ENCODE results near the gene CEP41.

CEP41 gene

DNA sequence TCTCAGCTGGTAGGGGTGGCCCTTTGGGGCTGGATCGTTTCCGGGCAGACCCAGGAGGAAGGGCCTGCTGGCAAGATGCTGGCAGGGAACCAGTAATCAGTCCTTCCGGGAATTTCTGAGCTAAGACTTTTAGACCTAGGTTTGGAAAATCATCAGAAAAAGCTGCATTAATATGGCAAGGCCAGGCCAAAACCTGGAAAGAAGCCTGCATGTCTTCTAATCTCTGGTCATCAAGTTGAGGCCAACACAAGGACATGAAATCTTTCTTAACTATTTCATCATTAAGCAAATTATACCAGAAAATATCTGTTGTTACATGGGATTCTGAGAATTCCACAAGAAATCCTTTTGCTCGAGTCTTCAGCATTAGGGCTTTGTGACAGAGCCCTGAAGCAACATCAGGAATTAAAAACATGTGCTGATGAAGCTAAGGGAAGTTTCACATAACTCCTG, 40.7 kb downstream of the CEP41 start (continued):
- TF ChIP-seq, protein P1, sequence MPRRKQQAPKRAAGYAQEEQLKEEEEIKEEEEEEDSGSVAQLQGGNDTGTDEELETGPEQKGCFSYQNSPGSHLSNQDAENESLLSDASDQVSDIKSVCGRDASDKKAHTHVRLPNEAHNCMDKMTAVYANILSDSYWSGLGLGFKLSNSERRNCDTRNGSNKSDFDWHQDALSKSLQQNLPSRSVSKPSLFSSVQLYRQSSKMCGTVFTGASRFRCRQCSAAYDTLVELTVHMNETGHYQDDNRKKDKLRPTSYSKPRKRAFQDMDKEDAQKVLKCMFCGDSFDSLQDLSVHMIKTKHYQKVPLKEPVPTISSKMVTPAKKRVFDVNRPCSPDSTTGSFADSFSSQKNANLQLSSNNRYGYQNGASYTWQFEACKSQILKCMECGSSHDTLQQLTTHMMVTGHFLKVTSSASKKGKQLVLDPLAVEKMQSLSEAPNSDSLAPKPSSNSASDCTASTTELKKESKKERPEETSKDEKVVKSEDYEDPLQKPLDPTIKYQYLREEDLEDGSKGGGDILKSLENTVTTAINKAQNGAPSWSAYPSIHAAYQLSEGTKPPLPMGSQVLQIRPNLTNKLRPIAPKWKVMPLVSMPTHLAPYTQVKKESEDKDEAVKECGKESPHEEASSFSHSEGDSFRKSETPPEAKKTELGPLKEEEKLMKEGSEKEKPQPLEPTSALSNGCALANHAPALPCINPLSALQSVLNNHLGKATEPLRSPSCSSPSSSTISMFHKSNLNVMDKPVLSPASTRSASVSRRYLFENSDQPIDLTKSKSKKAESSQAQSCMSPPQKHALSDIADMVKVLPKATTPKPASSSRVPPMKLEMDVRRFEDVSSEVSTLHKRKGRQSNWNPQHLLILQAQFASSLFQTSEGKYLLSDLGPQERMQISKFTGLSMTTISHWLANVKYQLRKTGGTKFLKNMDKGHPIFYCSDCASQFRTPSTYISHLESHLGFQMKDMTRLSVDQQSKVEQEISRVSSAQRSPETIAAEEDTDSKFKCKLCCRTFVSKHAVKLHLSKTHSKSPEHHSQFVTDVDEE (CRISPR knock-in tag; IDR thresholded peaks at IDR 0.05) = no peak
- TF ChIP-seq CSDC2 (CRISPR knock-in tag; IDR thresholded peaks at IDR 0.05) = no peak
- TF ChIP-seq ZC3H10 (CRISPR knock-in tag; IDR thresholded peaks at IDR 0.05) = no peak
- TF ChIP-seq OSR1 (CRISPR knock-in tag; IDR thresholded peaks at IDR 0.05) = no peak
- TF ChIP-seq BACH2 (CRISPR knock-in tag; IDR thresholded peaks at IDR 0.05; ENCODE audit: borderline replicate concordance) = no peak
- TF ChIP-seq GLIS3 (CRISPR knock-in tag; IDR thresholded peaks at IDR 0.05) = no peak
- TF ChIP-seq ISL1 (CRISPR knock-in tag; IDR thresholded peaks at IDR 0.05) = no peak
- no peak for TF ChIP-seq ZNF565 (CRISPR knock-in tag; conservative IDR thresholded peaks at IDR 0.05; ENCODE audit: low read depth)
- TF ChIP-seq TOX (CRISPR knock-in tag; IDR thresholded peaks at IDR 0.05; ENCODE audit: borderline replicate concordance) = no peak
- TF ChIP-seq, protein P2, sequence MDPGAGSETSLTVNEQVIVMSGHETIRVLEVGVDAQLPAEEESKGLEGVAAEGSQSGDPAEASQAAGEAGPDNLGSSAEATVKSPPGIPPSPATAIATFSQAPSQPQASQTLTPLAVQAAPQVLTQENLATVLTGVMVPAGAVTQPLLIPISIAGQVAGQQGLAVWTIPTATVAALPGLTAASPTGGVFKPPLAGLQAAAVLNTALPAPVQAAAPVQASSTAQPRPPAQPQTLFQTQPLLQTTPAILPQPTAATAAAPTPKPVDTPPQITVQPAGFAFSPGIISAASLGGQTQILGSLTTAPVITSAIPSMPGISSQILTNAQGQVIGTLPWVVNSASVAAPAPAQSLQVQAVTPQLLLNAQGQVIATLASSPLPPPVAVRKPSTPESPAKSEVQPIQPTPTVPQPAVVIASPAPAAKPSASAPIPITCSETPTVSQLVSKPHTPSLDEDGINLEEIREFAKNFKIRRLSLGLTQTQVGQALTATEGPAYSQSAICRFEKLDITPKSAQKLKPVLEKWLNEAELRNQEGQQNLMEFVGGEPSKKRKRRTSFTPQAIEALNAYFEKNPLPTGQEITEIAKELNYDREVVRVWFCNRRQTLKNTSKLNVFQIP (CRISPR knock-in tag; IDR thresholded peaks at IDR 0.05; ENCODE audit: borderline replicate concordance, low read depth) = no peak
- TF ChIP-seq RARB (CRISPR knock-in tag; IDR thresholded peaks at IDR 0.05) = no peak

DNA sequence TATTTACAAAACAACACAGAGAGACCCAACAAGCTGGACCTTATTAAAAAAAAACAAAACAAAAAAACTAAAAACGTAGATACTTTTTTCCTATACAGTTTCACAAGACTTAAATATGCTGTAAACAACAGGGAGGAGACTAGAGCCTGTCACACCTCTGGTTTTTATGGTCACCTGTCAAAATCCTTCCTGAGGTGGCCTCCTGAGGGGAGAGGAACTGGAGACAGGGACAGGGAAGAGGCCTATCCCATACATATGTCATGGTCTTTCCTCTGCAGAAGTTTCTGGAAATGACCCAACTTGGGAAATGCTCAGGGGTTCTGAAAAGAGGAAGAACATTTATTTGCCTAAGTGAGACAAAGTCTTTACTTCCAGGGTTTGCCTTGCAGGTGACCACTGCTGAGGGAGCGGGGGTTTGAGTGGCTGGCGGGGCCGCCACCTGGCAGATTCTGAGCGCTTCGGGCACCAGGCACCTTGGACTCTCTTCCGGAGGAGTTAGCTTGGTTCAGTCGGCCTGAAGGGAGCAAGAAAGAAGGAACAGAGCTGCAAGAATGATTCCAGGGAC, 42.2 kb downstream of the CEP41 start:
- TF ChIP-seq ZFP3 (CRISPR knock-in tag; IDR thresholded peaks at IDR 0.05) (no peak), ESRRG (CRISPR knock-in tag; IDR thresholded peaks at IDR 0.05) (no peak), TOX (CRISPR knock-in tag; IDR thresholded peaks at IDR 0.05; ENCODE audit: borderline replicate concordance) (no peak), SNAI2 (CRISPR knock-in tag; IDR thresholded peaks at IDR 0.05) (no peak), ZNF8 (CRISPR knock-in tag; IDR thresholded peaks at IDR 0.05) (no peak), ZFP30 (CRISPR knock-in tag; IDR thresholded peaks at IDR 0.05) (no peak)
- TF ChIP-seq, protein P2 (CRISPR knock-in tag; IDR thresholded peaks at IDR 0.05; ENCODE audit: borderline replicate concordance, low read depth) = no peak
- TF ChIP-seq, protein P3, sequence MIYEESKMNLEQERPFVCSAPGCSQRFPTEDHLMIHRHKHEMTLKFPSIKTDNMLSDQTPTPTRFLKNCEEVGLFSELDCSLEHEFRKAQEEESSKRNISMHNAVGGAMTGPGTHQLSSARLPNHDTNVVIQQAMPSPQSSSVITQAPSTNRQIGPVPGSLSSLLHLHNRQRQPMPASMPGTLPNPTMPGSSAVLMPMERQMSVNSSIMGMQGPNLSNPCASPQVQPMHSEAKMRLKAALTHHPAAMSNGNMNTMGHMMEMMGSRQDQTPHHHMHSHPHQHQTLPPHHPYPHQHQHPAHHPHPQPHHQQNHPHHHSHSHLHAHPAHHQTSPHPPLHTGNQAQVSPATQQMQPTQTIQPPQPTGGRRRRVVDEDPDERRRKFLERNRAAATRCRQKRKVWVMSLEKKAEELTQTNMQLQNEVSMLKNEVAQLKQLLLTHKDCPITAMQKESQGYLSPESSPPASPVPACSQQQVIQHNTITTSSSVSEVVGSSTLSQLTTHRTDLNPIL (CRISPR knock-in tag; IDR thresholded peaks at IDR 0.05; ENCODE audit: low read depth) = no peak
- ATAC-seq = no peak

DNA sequence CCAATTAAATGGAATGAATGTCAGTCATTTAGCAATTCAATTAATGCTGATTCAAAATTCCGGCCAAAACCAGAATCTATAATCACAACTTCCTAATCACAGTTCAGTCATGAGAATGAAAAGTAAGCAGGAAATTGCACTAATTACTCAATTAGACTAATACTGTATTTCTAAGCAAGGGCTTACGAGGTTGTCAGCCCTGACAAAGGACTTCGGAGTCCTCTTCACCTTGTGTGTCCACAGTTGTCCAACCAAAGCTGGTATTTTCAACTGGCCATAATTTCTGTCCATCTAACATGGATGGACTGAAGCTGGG, 43.1 kb downstream of the CEP41 start:
- ATAC-seq = no peak
- TF ChIP-seq RARB (CRISPR knock-in tag; IDR thresholded peaks at IDR 0.05) (no peak), ARNTL (CRISPR knock-in tag; IDR thresholded peaks at IDR 0.05; ENCODE audit: borderline replicate concordance, low read depth) (no peak), PPARA (CRISPR knock-in tag; IDR thresholded peaks at IDR 0.05; ENCODE audit: borderline replicate concordance) (no peak), ZNF565 (CRISPR knock-in tag; conservative IDR thresholded peaks at IDR 0.05; ENCODE audit: low read depth) (no peak), TOX (CRISPR knock-in tag; IDR thresholded peaks at IDR 0.05; ENCODE audit: borderline replicate concordance) (no peak), ISL1 (CRISPR knock-in tag; IDR thresholded peaks at IDR 0.05) (no peak), GLIS3 (CRISPR knock-in tag; IDR thresholded peaks at IDR 0.05) (no peak), OSR1 (CRISPR knock-in tag; IDR thresholded peaks at IDR 0.05) (no peak)
- TF ChIP-seq, protein P4, sequence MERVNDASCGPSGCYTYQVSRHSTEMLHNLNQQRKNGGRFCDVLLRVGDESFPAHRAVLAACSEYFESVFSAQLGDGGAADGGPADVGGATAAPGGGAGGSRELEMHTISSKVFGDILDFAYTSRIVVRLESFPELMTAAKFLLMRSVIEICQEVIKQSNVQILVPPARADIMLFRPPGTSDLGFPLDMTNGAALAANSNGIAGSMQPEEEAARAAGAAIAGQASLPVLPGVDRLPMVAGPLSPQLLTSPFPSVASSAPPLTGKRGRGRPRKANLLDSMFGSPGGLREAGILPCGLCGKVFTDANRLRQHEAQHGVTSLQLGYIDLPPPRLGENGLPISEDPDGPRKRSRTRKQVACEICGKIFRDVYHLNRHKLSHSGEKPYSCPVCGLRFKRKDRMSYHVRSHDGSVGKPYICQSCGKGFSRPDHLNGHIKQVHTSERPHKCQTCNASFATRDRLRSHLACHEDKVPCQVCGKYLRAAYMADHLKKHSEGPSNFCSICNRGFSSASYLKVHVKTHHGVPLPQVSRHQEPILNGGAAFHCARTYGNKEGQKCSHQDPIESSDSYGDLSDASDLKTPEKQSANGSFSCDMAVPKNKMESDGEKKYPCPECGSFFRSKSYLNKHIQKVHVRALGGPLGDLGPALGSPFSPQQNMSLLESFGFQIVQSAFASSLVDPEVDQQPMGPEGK (CRISPR knock-in tag; IDR thresholded peaks at IDR 0.05; ENCODE audit: borderline replicate concordance) = no peak
- TF ChIP-seq, protein P2 (CRISPR knock-in tag; IDR thresholded peaks at IDR 0.05; ENCODE audit: borderline replicate concordance, low read depth) = no peak

Measured in SK-N-SH treated with all-trans-retinoic acid at 6 μM for 48 hours (cell line).